HepG2 (cell line): ENCODE results near the gene FBXW5. TPM values are rescaled to one million over a fixed set of nuclear protein-coding genes. Genes with fewer than 3 reads are reported as not detected.
A peak's percentile ranks its signal among the peaks of the same experiment; 100 is the strongest.

Source experiments
- ATAC-seq: fragments of 200-7000 bp; cut with Tn5 transposase; 3 replicates; pipeline ENCODE4 v1.9.1; 2020; ENCODE audit warnings: mild to moderate bottlenecking, moderate library complexity
- BruUV-seq: library from RNA; stranded (reverse); fragments of 400-500 nt; replicated peaks from 2 replicates; lab custom pipeline; 2021; lab: Mats Ljungman, UMichigan
- CTCF ChIA-PET: fragments of 300-600 bp; formaldehyde crosslinking; extraction: SDS; loops from one replicate; lab custom pipeline; 2021; ENCODE audit warnings: low total read pairs, inconsistent platforms, low intra/inter-chr PET ratio; lab: Yijun Ruan, JAX
- POLR2A ChIA-PET: fragments of 350-600 bp; sonication (Branson Sonifier 250); formaldehyde crosslinking; loops from one replicate; lab custom pipeline; 2020; ENCODE audit warnings: antibody characterized with exemption, inconsistent platforms; lab: Yijun Ruan, JAX
- DNase-seq: peaks from one replicate; pipeline ENCODE4 v3.0.0-alpha.2; 2015; ENCODE audit warnings: low spot score
- FAIRE-seq: peaks from 3 replicates; lab custom pipeline; 2011; peaks lifted over from hg19 to GRCh38; lab: Jason Lieb, UNC
- H2AFZ ChIP-seq: one replicate; pipeline ENCODE4 v1.6.1; 2011; ENCODE audit warnings: low read length, inconsistent platforms
- H3K27ac ChIP-seq: fragments of 300-600 bp; 3 replicates; pipeline ENCODE4 v1.8.0; 2011; ENCODE audit warnings: mixed run types, mild to moderate bottlenecking, mixed read lengths, low read length, inconsistent platforms; ENCODE audit not compliant: insufficient read depth; ENCODE audit errors: extremely low read length
- H3K27me3 ChIP-seq, 2 experiments: fragments of 200-600 bp in 1 of 2; 2 replicates in 1 of 2; 3 replicates in 1 of 2; pipeline versions ENCODE4 v1.6.0 to v1.8.0; 2011; ENCODE audit warnings: low read length in 2 of 2, mild to moderate bottlenecking in 2 of 2, moderate library complexity in 2 of 2, inconsistent platforms in 1 of 2; ENCODE audit not compliant: insufficient read depth in 2 of 2, control insufficient read depth in 1 of 2
- H3K36me3 ChIP-seq, 2 experiments: fragments of 200-600 bp in 1 of 2; replicated peaks in 1 of 2; 2 replicates in 1 of 2; 3 replicates in 1 of 2; pipeline versions ENCODE4 v1.5.1 to v1.8.0; 2011; ENCODE audit warnings: low read length in 2 of 2, inconsistent platforms in 1 of 2; ENCODE audit not compliant: insufficient read depth in 2 of 2, control insufficient read depth in 1 of 2
- H3K4me1 ChIP-seq: 2 replicates; pipeline ENCODE4 v1.5.1; 2012; ENCODE audit warnings: low read length, inconsistent platforms; ENCODE audit not compliant: insufficient read depth
- H3K4me2 ChIP-seq: 2 replicates; pipeline ENCODE4 v1.6.0; 2011; ENCODE audit warnings: low read depth, low read length, inconsistent platforms
- H3K4me3 ChIP-seq, 3 experiments: fragments of 200-600 bp in 1 of 3; sonication (generic), shearing (Covaris generic) in 1 of 3; replicated peaks in 1 of 3; 2 replicates each; pipeline ENCODE4 v1.5.1; 2011 to 2016; ENCODE audit warnings: low read length in 3 of 3, inconsistent platforms in 2 of 3, low read depth in 2 of 3, mild to moderate bottlenecking in 2 of 3, control low read depth in 1 of 3, mixed read lengths in 1 of 3; ENCODE audit not compliant: insufficient read depth in 1 of 3
- H3K79me2 ChIP-seq: one replicate; pipeline ENCODE4 v1.6.1; 2011; ENCODE audit warnings: low read length, inconsistent platforms; ENCODE audit not compliant: insufficient read depth
- H3K9ac ChIP-seq: 2 replicates; pipeline ENCODE4 v1.6.0; 2011; ENCODE audit warnings: mild to moderate bottlenecking, low read depth, low read length, inconsistent platforms; ENCODE audit not compliant: insufficient read depth
- H3K9me3 ChIP-seq: 2 replicates; pipeline ENCODE4 v1.5.1; 2012; ENCODE audit warnings: mild to moderate bottlenecking, low read length
- H4K20me1 ChIP-seq: 2 replicates; pipeline ENCODE4 v1.6.0; 2011; ENCODE audit warnings: inconsistent platforms, mild to moderate bottlenecking, low read length, moderate library complexity; ENCODE audit not compliant: insufficient read depth
- AKNA ChIP-seq: sonication (generic); formaldehyde crosslinking; IDR thresholded peaks from 2 replicates; pipeline ENCODE4 v1.4.0; 2020; ENCODE audit warnings: missing genetic modification reagents, borderline replicate concordance
- CTCF ChIP-seq: sonication (generic); formaldehyde crosslinking; IDR thresholded peaks from 2 replicates; pipeline ENCODE4 v1.5.0; 2020; ENCODE audit warnings: mild to moderate bottlenecking, missing genetic modification reagents, moderate library complexity
- KDM3A ChIP-seq: IDR thresholded peaks from 2 replicates; pipeline ENCODE4 v1.6.1; 2018; ENCODE audit warnings: low read depth, missing compliant biosample characterization
- KDM5B ChIP-seq: sonication (generic); formaldehyde crosslinking; IDR thresholded peaks from 2 replicates; pipeline ENCODE4 v1.4.0; 2020; ENCODE audit warnings: missing genetic modification reagents, mild to moderate bottlenecking, borderline replicate concordance
- MLX ChIP-seq: IDR thresholded peaks from 2 replicates; pipeline ENCODE4 v1.6.1; 2016
- NR2F6 ChIP-seq, 2 experiments: IDR thresholded peaks; 2 replicates each; pipeline ENCODE4 v1.6.1; 2016; ENCODE audit warnings: antibody characterized with exemption in 1 of 2, mild to moderate bottlenecking in 1 of 2
- ZFP91 ChIP-seq: sonication (generic); formaldehyde crosslinking; IDR thresholded peaks from 2 replicates; pipeline ENCODE4 v1.9.0; 2022; ENCODE audit warnings: missing genetic modification reagents, mild to moderate bottlenecking, borderline replicate concordance
- ZGPAT ChIP-seq: IDR thresholded peaks from 2 replicates; pipeline ENCODE4 v1.6.1; 2016; ENCODE audit warnings: mild to moderate bottlenecking
- ZMYM2 ChIP-seq: sonication (generic); formaldehyde crosslinking; IDR thresholded peaks from 2 replicates; pipeline ENCODE4 v1.8.0; 2022; ENCODE audit warnings: mild to moderate bottlenecking, missing genetic modification reagents
- ZNF460 ChIP-seq: sonication (generic); formaldehyde crosslinking; IDR thresholded peaks from 2 replicates; pipeline ENCODE4 v1.5.1; 2020; ENCODE audit warnings: missing genetic modification reagents, mild to moderate bottlenecking, borderline replicate concordance
- ZNF580 ChIP-seq: IDR thresholded peaks from 2 replicates; pipeline ENCODE4 v1.6.1; 2016; ENCODE audit warnings: low read depth, borderline replicate concordance
- WGBS: methylation state at CpG from one replicate; pipeline ENCODE4 v1.1.6; 2017; ENCODE audit warnings: low lambda C conversion rate; 5-methylcytosine and 5-hydroxymethylcytosine counted together
- in situ Hi-C: cut with HindIII; loops from 2 replicates; pipeline ENCODE4 v1.10.0; 2017; ENCODE audit warnings: low pct_unique_long_range_greater_than_20kb; ENCODE audit not compliant: extremely low pct_ligation_motif_present
- intact Hi-C: fragments of 100-400 bp; cut with micrococcal nuclease; formaldehyde crosslinking; loops from one replicate; pipeline ENCODE4 v1.10.0; 2022; ENCODE audit not compliant: unreplicated experiment
- polyA plus RNA-seq, 8 experiments: library from polyadenylated mRNA; depleted of rRNA in 3 of 8; stranded (reverse) in 7 of 8; unstranded in 1 of 8; fragments of >200 nt; fragmentation: Illumina TruSeq in 4 of 8; extraction: Trizol in 4 of 8; gene quantifications; 2 replicates each; pipeline versions ENCODE4 v1.2.1 to v1.2.3, GENCODE V29; 2011 to 2016; ENCODE audit warnings: low read depth in 4 of 8, missing spikeins in 1 of 8, mixed read lengths in 1 of 8; ENCODE audit not compliant: insufficient read depth in 1 of 8
- total RNA-seq, 5 experiments: library from RNA; depleted of rRNA; stranded (reverse); fragments of >200 nt; fragmentation: Illumina TruSeq; extraction: Trizol; gene quantifications; 2 replicates each; pipeline ENCODE4 v1.2.3, GENCODE V29; 2016; ENCODE audit warnings: low read depth in 1 of 5

The FBXW5 gene
- total and polyA plus RNA-seq, 2 of the 13 experiments (the other 11 are each of a cell fraction or from before 2014, with no cell fraction given) = 52.0 to 60.4 TPM

GRCh38 chr9:136947955-136948510, 3.5 kb upstream of the FBXW5 start:
- no TSS peak for BruUV-seq
- H3K4me3 ChIP-seq = peak overlapping the region in 2 of 3 experiments; percentile 26 to 45; a peak in 4 of 6 replicates
- peaks cover 15% of the 10 kb centered on the region for H3K79me2 ChIP-seq
- FAIRE-seq = peak; percentile 68
- ATAC-seq = peak; percentile 11
- no peaks in the 10 kb centered on the region for H4K20me1 ChIP-seq
- H3K27me3 ChIP-seq = no peaks in the 10 kb centered on the region
- 9% methylated on average over 12 of the region's 15 CpGs for WGBS
- peak; percentile 64 for DNase-seq
- peaks cover 59% of the 10 kb centered on the region for H3K4me1 ChIP-seq
- peak overlapping the region; percentile 95 for H3K27ac ChIP-seq
- in situ Hi-C loops = loop anchor here (5.0 kb wide), 1 partner anchor 84 kb away; the partner anchor contains the start of gene FUT7
- POLR2A ChIA-PET = interaction anchor here (0.6 to 2.5 kb wide), 17 partner anchors 9 to 148 kb away, joined by 3 to 11 read pairs (median 5); partner anchors contain the start of genes AJM1, CLIC3 and TRAF2
- H3K9ac ChIP-seq = peak overlapping the region; percentile 17
- peak overlapping the region; percentile 62 for H3K4me2 ChIP-seq
- H2AFZ ChIP-seq = no peak overlapping the region
- CTCF ChIA-PET = interaction anchor here (1.1 to 1.7 kb wide), 2 partner anchors 81 to 87 kb away, joined by 3 to 15 read pairs; no protein-coding TSS in a partner anchor
- H3K9me3 ChIP-seq = no peaks in the 10 kb centered on the region
- intact Hi-C loops = loop anchor here (2.0 kb wide), 3 partner anchors 21 to 87 kb away; partner anchors contain the start of gene PAXX
- no peaks in the 10 kb centered on the region for H3K36me3 ChIP-seq
- TF ChIP-seq KDM3A (0 out of 2 replicates have a peak, but pooled peaks have one; percentile 58), ZNF460 (no peak), ZGPAT (CRISPR knock-in tag) (peak; percentile 20; the same call in 1 of the 2 replicates), KDM5B (CRISPR knock-in tag) (0 out of 2 replicates have a peak, but pooled peaks have one; percentile 32), AKNA (CRISPR knock-in tag) (no peak), ZMYM2 (CRISPR knock-in tag) (0 out of 2 replicates have a peak, but pooled peaks have one; percentile 64), NR2F6 (IDR thresholded peaks at IDR 0.05) (peak; percentile 20; the same call in 1 of the 2 replicates), NR2F6 (CRISPR knock-in tag; IDR thresholded peaks at IDR 0.05) (peak; percentile 74), ZNF580 (CRISPR knock-in tag) (peak; percentile 75; the same call in 1 of the 2 replicates), ZFP91 (peak; percentile 32), MLX (no peak), CTCF (peak; percentile 97)
